Rectal smooth muscle tissue (tissue), 1 donor: ENCODE results near the gene POLE.

Experiments used
- H3K27ac ChIP-seq: one replicate; pipeline ENCODE4 v1.7.0; 2013; ENCODE audit warnings: low read depth, low read length, inconsistent platforms
- H3K27me3 ChIP-seq: one replicate; pipeline ENCODE4 v1.7.0; 2013; ENCODE audit warnings: low read length; ENCODE audit not compliant: control insufficient read depth, insufficient read depth
- H3K36me3 ChIP-seq: one replicate; pipeline ENCODE4 v1.7.0; 2013; ENCODE audit warnings: low read length; ENCODE audit not compliant: control insufficient read depth, insufficient read depth
- H3K4me1 ChIP-seq: one replicate; pipeline ENCODE4 v1.7.0; 2013; ENCODE audit warnings: low read length; ENCODE audit not compliant: control insufficient read depth, insufficient read depth
- H3K4me3 ChIP-seq: one replicate; pipeline ENCODE4 v1.7.0; 2013; ENCODE audit warnings: low read length
- H3K9ac ChIP-seq: one replicate; pipeline ENCODE4 v1.7.0; 2013; ENCODE audit warnings: low read length

POLE gene

GRCh38 chr12:132584429-132584828 is 102.7 kb downstream of the POLE start:
- Histone ChIP-seq H3K27me3 (no peaks in the 10 kb centered on the region), H3K4me3 (no peak overlapping the region), H3K9ac (no peak overlapping the region), H3K27ac (no peak overlapping the region), H3K36me3 (no peaks in the 10 kb centered on the region), H3K4me1 (no peaks in the 10 kb centered on the region)

DNA sequence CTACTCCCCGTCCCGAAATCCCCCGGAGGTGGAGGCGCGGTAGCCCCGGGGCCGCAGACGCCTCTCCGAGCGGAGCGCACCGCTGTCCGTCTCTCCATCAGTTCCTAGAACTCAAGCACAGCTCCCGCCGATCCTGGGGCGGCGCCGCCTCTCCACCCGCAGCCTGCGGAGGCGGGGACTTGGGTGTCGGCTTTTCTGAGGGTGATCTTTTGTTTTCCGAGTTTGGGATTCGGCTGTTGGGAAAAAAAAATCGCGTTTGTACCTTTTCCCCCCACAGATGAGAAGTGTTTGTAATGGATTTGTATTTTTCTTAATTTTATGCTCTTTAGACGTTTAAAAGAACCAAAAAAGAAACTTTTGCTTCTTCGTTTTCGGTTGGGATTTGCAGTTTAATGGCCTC is 103.4 kb downstream of the POLE start:
- no peak overlapping the region for H3K27ac ChIP-seq
- no peak overlapping the region for H3K4me3 ChIP-seq
- H3K9ac ChIP-seq, result no peak overlapping the region
- no peaks in the 10 kb centered on the region for H3K4me1 ChIP-seq
- H3K36me3 ChIP-seq, result no peaks in the 10 kb centered on the region
- no peaks in the 10 kb centered on the region for H3K27me3 ChIP-seq

DNA sequence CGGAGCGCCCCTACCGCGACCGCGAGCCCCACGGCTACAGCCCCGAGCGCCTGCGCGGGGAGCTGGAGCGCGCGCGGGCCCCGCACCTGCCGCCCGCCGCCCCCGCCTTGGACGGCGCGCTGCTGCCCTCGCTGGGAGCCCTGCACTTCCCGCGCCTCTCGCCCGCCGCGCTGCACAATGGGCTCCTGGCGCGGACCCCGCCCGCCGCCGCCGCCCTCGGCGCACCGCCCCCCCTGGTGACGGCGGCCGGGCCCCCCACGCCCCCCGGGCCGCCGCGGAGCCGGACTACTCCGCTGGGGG is 103.8 kb downstream of the POLE start:
- no peak overlapping the region for H3K4me3 ChIP-seq

GRCh38 chr12:132582582-132583410 is 104.3 kb downstream of the POLE start:
- Histone ChIP-seq H3K4me3 (no peak overlapping the region), H3K27me3 (no peaks in the 10 kb centered on the region), H3K36me3 (peaks cover 5% of the 10 kb centered on the region), H3K4me1 (no peaks in the 10 kb centered on the region), H3K27ac (no peak overlapping the region), H3K9ac (no peak overlapping the region)

More for the DNA sequence above, 103.8 kb downstream of the POLE start:
- Histone ChIP-seq H3K36me3 (peaks cover 3% of the 10 kb centered on the region), H3K4me1 (no peaks in the 10 kb centered on the region), H3K27me3 (no peaks in the 10 kb centered on the region), H3K9ac (no peak overlapping the region), H3K27ac (no peak overlapping the region)

GRCh38 chr12:132582058-132582420 is 105.1 kb downstream of the POLE start:
- Histone ChIP-seq H3K27ac (no peak overlapping the region), H3K27me3 (no peaks in the 10 kb centered on the region), H3K4me3 (no peak overlapping the region), H3K4me1 (no peaks in the 10 kb centered on the region), H3K36me3 (peaks cover 7% of the 10 kb centered on the region), H3K9ac (no peak overlapping the region)

DNA sequence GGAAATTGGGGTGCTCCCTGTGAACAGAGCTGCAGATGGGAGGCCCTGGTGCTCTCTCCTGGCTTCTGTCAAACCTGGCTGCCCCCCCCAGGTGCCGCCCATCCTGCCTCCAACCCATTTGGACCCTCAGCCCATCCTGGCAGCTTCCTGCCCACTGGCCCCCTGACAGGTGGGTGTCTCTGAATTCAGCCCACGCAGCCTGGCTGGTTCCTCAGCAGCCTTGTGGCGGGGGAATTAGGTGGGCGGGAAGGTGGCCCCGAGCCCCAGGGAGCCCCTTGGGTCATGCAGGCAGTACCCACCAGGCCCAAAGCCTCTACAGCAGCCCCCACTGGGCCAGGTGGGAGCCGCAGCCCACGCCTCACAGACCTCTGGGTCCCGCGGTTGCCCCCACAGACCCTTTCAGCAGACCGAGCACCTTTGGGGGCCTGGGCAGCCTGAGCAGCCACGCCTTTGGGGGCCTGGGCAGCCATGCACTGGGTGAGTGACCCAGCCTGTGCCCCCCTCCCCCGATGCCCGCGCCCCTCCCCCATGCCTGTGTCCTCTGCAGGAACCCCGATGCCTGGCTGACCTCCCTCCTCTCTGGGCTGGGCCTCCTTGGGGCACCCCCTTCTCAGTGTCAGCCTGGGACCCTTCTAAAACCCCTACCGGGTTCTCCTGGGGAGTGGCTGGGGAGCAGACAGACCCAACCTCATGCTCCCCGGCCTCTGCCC is 105.6 kb downstream of the POLE start:
- Histone ChIP-seq H3K4me3 (no peak overlapping the region), H3K27ac (no peak overlapping the region), H3K36me3 (peaks cover 7% of the 10 kb centered on the region)

GRCh38 chr12:132580701-132581292 is 106.3 kb downstream of the POLE start:
- Histone ChIP-seq H3K27ac (no peak overlapping the region), H3K36me3 (peaks cover 7% of the 10 kb centered on the region), H3K9ac (no peak overlapping the region)

More for the DNA sequence above, 105.6 kb downstream of the POLE start:
- Histone ChIP-seq H3K27me3 (no peaks in the 10 kb centered on the region), H3K9ac (no peak overlapping the region), H3K4me1 (no peaks in the 10 kb centered on the region)

DNA sequence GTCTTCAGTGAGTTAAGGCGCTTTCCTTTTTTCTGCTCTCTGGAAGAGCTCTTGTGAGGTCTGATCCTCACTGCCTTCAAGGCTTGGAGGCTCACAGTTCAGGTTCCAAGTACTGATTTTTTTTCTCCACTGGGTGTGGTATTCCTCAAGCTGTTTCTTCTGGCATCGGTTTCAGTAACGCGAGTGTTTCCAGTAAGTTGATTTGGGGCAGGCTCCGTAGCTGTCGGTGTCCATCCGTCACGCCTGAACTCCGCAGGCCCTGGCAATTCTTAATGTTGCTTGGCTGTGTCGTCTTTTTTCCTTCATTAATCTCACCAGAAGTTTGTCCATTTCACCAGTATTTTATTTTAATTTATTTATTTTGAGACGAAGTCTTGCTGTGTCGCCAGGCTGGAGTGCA is 107.4 kb downstream of the POLE start:
- no peak overlapping the region for H3K4me3 ChIP-seq
- H3K27ac ChIP-seq, result no peak overlapping the region
- H3K4me1 ChIP-seq, result no peaks in the 10 kb centered on the region
- no peaks in the 10 kb centered on the region for H3K27me3 ChIP-seq
- no peak overlapping the region for H3K9ac ChIP-seq
- peaks cover 7% of the 10 kb centered on the region for H3K36me3 ChIP-seq

More at GRCh38 chr12:132580701-132581292, 106.3 kb downstream of the POLE start:
- no peaks in the 10 kb centered on the region for H3K4me1 ChIP-seq
- no peaks in the 10 kb centered on the region for H3K27me3 ChIP-seq
- no peak overlapping the region for H3K4me3 ChIP-seq

GRCh38 chr12:132578826-132579225 is 108.3 kb downstream of the POLE start:
- Histone ChIP-seq H3K36me3 (peaks cover 9% of the 10 kb centered on the region), H3K4me1 (no peaks in the 10 kb centered on the region), H3K27me3 (no peaks in the 10 kb centered on the region), H3K27ac (no peak overlapping the region), H3K9ac (no peak overlapping the region), H3K4me3 (no peak overlapping the region)

- Histone ChIP-seq H3K27me3 (no peaks in the 10 kb centered on the region), H3K36me3 (peaks cover 9% of the 10 kb centered on the region), H3K27ac (no peak overlapping the region), H3K4me1 (no peaks in the 10 kb centered on the region), H3K9ac (no peak overlapping the region), H3K4me3 (no peak overlapping the region)
Measured at GRCh38 chr12:132578118-132578517, 109.0 kb downstream of the POLE start.

DNA sequence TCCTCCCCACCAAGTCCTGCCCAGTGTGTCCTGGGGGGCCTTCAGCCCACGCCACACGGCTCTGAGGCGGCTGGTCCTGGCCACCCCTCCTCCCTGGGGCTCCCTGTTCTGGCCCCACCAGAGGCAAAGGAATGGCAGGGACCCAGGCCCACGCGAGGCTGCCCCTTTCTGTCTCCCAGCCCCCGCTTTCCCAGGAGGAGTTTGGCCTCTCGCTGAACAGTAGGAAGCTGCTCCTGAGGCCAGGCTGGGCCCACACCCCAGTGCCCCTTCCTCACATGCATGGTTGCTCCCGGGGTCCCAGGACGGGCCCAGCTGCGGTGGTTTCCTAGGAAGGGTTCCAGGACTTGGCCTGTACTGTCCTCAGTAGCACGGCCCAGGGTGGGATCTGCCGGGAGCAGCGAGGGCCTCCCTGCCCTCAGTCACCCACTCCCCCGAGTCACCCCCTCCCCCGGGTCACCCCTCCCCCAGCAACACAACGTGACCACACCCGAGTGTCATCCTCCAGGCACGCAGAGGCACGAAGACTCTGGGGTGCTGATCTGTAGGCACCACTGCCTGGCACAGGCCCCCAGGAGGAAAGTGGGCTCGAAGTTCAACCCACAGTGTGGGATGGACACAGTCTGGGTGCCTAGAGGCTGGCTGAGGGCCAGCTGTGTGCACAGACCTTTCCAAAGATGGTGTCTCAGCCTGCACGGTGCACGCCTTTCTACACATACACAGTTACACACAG is 109.8 kb downstream of the POLE start:
- Histone ChIP-seq H3K27ac (no peak overlapping the region), H3K27me3 (no peaks in the 10 kb centered on the region), H3K36me3 (peaks cover 9% of the 10 kb centered on the region), H3K4me3 (no peak overlapping the region), H3K9ac (no peak overlapping the region), H3K4me1 (no peaks in the 10 kb centered on the region)

DNA sequence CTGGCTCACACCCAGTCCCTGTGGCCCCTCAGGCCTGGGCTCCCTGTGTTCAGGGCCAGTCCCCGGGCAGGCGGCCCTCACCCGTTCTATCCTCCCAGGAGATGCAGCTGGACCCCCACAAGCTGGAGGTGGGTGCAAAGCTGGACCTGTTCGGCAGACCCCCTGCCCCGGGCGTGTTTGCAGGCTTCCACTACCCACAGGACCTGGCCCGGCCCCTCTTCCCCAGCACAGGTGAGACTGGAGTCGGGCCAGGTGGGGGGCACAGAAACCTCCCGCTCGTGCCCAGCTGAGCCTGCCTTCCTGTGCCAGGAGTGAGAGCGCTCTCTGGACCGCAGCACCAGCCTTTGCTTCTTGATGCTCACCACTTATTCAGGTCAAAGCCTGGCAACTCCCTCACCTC is 110.4 kb downstream of the POLE start:
- no peak overlapping the region for H3K27ac ChIP-seq
- H3K4me1 ChIP-seq, result no peaks in the 10 kb centered on the region
- no peak overlapping the region for H3K9ac ChIP-seq
- H3K27me3 ChIP-seq, result no peaks in the 10 kb centered on the region
- H3K36me3 ChIP-seq, result peaks cover 9% of the 10 kb centered on the region
- no peak overlapping the region for H3K4me3 ChIP-seq
